OCI-LY3 (cell line): Measurements from ENCODE around the gene ST6GALNAC2.

ENCODE experiments used
- H2AFZ ChIP-seq: fragments of 200-600, 300-600 bp; shearing (Covaris generic); 2 replicates; pipeline ENCODE4 v1.6.0; 2014; ENCODE audit warnings: antibody characterized with exemption, low read depth, low read length
- H3K27ac ChIP-seq: fragments of 200-600, 300-600 bp; sonication (generic); 2 replicates; pipeline ENCODE4 v1.5.1; 2014; ENCODE audit warnings: mild to moderate bottlenecking, low read length, moderate library complexity, mixed read lengths
- H3K27me3 ChIP-seq: fragments of 200-600, 300-600 bp; sonication (generic); 2 replicates; pipeline ENCODE4 v1.6.1; 2014; ENCODE audit warnings: low read depth, low read length, mixed read lengths
- H3K36me3 ChIP-seq: fragments of 200-600, 300-600 bp; sonication (generic); replicated peaks from 2 replicates; pipeline ENCODE3; 2014; ENCODE audit warnings: low read depth, low read length, mixed read lengths
- H3K4me1 ChIP-seq: fragments of 300-600, 200-600 bp; sonication (generic); 2 replicates; pipeline ENCODE4 v1.6.1; 2014; ENCODE audit warnings: low read length, mixed read lengths
- H3K4me2 ChIP-seq: fragments of 200-600, 300-600 bp; sonication (generic); 2 replicates; pipeline ENCODE4 v1.6.1; 2014; ENCODE audit warnings: low read length, mixed read lengths
- H3K4me3 ChIP-seq: fragments of 300-600, 200-600 bp; sonication (generic); 2 replicates; pipeline ENCODE4 v1.5.1; 2014; ENCODE audit warnings: antibody characterized with exemption, mild to moderate bottlenecking, low read length, moderate library complexity
- H3K79me2 ChIP-seq: fragments of 300-600, 200-600 bp; shearing (Covaris generic); 2 replicates; pipeline ENCODE4 v1.6.1; 2014; ENCODE audit warnings: mild to moderate bottlenecking, low read length, mixed read lengths
- H3K9ac ChIP-seq: fragments of 300-600, 200-600 bp; shearing (Covaris generic); 2 replicates; pipeline ENCODE4 v1.6.0; 2014; ENCODE audit warnings: mild to moderate bottlenecking, low read length, moderate library complexity
- H3K9me3 ChIP-seq: fragments of 200-600, 300-600 bp; shearing (Covaris generic); 2 replicates; pipeline ENCODE4 v1.6.1; 2014; ENCODE audit warnings: low read length, mixed read lengths; ENCODE audit not compliant: insufficient read depth
- H4K20me1 ChIP-seq: fragments of 200-600, 300-600 bp; sonication (generic); 2 replicates; pipeline ENCODE4 v1.6.1; 2016; ENCODE audit warnings: low read length, mixed read lengths; ENCODE audit not compliant: insufficient read depth
- CTCF ChIP-seq: fragments of 200-600, 300-600 bp; sonication (generic); IDR thresholded peaks from 2 replicates; pipeline ENCODE4 v1.5.1; 2014; ENCODE audit warnings: antibody characterized with exemption, low read length, low read depth
- EZH2phosphoT487 ChIP-seq: fragments of 200-600 bp; shearing (Covaris generic); IDR thresholded peaks from 2 replicates; pipeline ENCODE4 v1.6.1; 2018; ENCODE audit warnings: antibody characterized with exemption, mixed run types, low read depth

The ST6GALNAC2 gene

GRCh38 chr17:76549539-76549938 is 36.1 kb downstream of the ST6GALNAC2 start:
- H3K4me3 ChIP-seq, result no peak overlapping the region
- no peak overlapping the region for H2AFZ ChIP-seq
- no peaks in the 10 kb centered on the region for H3K9me3 ChIP-seq
- no peaks in the 10 kb centered on the region for H3K79me2 ChIP-seq
- no peak overlapping the region for H3K9ac ChIP-seq
- TF ChIP-seq CTCF, result no peak
- no peak for TF ChIP-seq EZH2phosphoT487
- H3K27ac ChIP-seq, result no peak overlapping the region
- H4K20me1 ChIP-seq, result no peaks in the 10 kb centered on the region
- H3K4me1 ChIP-seq, result no peaks in the 10 kb centered on the region
- H3K27me3 ChIP-seq, result no peaks in the 10 kb centered on the region
- H3K4me2 ChIP-seq, result no peak overlapping the region
- H3K36me3 ChIP-seq, result no peaks in the 10 kb centered on the region

GRCh38 chr17:76549215-76549518 is 36.5 kb downstream of the ST6GALNAC2 start:
- H3K4me1 ChIP-seq, result no peaks in the 10 kb centered on the region
- no peak overlapping the region for H3K9ac ChIP-seq
- no peaks in the 10 kb centered on the region for H3K79me2 ChIP-seq
- TF ChIP-seq CTCF, result no peak
- TF ChIP-seq EZH2phosphoT487, result no peak
- no peaks in the 10 kb centered on the region for H3K9me3 ChIP-seq
- no peaks in the 10 kb centered on the region for H3K36me3 ChIP-seq
- H3K27ac ChIP-seq, result no peak overlapping the region
- no peaks in the 10 kb centered on the region for H3K27me3 ChIP-seq
- no peak overlapping the region for H3K4me2 ChIP-seq
- H3K4me3 ChIP-seq, result no peak overlapping the region
- no peak overlapping the region for H2AFZ ChIP-seq
- H4K20me1 ChIP-seq, result no peaks in the 10 kb centered on the region

GRCh38 chr17:76548378-76549214 is 37.1 kb downstream of the ST6GALNAC2 start:
- H3K9ac ChIP-seq, result no peak overlapping the region
- no peaks in the 10 kb centered on the region for H3K36me3 ChIP-seq
- no peak overlapping the region for H3K27ac ChIP-seq
- no peak overlapping the region for H3K4me2 ChIP-seq
- no peak overlapping the region for H2AFZ ChIP-seq
- no peaks in the 10 kb centered on the region for H4K20me1 ChIP-seq
- H3K4me3 ChIP-seq, result no peak overlapping the region
- H3K4me1 ChIP-seq, result no peaks in the 10 kb centered on the region
- no peaks in the 10 kb centered on the region for H3K27me3 ChIP-seq
- no peaks in the 10 kb centered on the region for H3K79me2 ChIP-seq
- no peak for TF ChIP-seq EZH2phosphoT487
- no peak for TF ChIP-seq CTCF
- no peaks in the 10 kb centered on the region for H3K9me3 ChIP-seq

- no peaks in the 10 kb centered on the region for H3K36me3 ChIP-seq
- no peak overlapping the region for H2AFZ ChIP-seq
- no peak for TF ChIP-seq EZH2phosphoT487
- TF ChIP-seq CTCF, result no peak
- H3K27me3 ChIP-seq, result no peaks in the 10 kb centered on the region
- H3K27ac ChIP-seq, result no peak overlapping the region
- no peak overlapping the region for H3K9ac ChIP-seq
- no peak overlapping the region for H3K4me3 ChIP-seq
- no peaks in the 10 kb centered on the region for H4K20me1 ChIP-seq
- no peaks in the 10 kb centered on the region for H3K4me1 ChIP-seq
- H3K9me3 ChIP-seq, result no peaks in the 10 kb centered on the region
- H3K4me2 ChIP-seq, result no peak overlapping the region
- no peaks in the 10 kb centered on the region for H3K79me2 ChIP-seq
These were observed 37.9 kb downstream of the ST6GALNAC2 start for GRCh38 chr17:76547642-76548202.
